NCI-H1436 (cell line): ENCODE data around the gene IPO9.

Experiments used
- DNase-seq: peaks from one replicate; lab custom pipeline; 2025; lab: John Stamatoyannopoulos, UW

The IPO9 gene

GRCh38 chr1:201828820-201829774 is at the start of gene IPO9:
TSS of gene IPO9 (plus strand) at chr1:201829157. CDS start at chr1:201829210, 53 bp downstream.
- peak; percentile 97 for DNase-seq

DNA sequence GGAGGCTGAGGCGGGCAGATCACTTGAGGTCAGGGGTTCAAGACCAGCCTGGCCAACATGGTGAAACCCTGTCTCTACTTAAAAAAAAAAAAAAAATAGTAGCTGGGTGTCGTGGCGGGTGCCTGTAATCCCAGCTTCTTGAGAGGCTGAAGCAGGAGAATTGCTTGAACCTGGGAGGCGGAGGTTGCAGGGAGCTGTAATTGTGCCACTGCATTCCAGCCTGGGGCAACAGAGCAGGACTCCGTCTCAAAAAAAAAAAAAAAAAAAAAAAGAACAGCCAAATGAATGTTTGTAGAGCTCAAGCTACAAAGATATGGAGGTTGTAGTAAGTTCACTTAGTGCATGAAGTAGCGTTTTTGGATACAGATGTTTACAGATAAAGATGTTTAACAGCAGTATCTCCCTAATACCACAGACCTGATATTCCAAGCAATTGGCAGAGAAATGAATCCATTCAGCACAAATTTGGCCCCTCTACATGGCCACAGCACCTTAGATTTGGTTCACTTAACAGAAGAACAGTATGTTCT is 49.5 kb upstream of the IPO9 start:
- DNase-seq: no peak

GRCh38 chr1:201780952-201781351 is 48.0 kb upstream of the IPO9 start:
- no peak for DNase-seq

GRCh38 chr1:201781437-201781836 is 47.5 kb upstream of the IPO9 start:
- DNase-seq: no peak

GRCh38 chr1:201782353-201782752 is 46.6 kb upstream of the IPO9 start:
- no peak for DNase-seq

GRCh38 chr1:201783058-201783457 is 45.9 kb upstream of the IPO9 start:
- DNase-seq: peak; percentile 10

DNA sequence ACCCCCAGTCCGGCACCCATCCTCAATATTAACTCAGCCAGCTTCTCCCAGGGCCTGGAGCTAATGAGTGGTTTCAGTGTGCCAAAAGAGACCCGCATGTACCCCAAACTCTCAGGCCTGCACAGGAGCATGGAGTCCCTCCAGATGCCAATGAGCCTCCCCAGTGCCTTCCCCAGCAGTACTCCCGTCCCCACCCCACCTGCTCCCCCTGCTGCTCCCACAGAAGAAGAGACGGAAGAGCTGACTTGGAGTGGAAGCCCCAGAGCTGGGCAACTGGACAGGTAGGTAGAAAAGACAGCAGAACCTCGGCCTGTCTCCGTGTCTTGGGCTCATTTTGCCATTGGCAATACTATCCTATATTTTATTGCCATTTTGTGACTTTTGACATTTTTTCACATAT is 45.4 kb upstream of the IPO9 start:
- no peak for DNase-seq

DNA sequence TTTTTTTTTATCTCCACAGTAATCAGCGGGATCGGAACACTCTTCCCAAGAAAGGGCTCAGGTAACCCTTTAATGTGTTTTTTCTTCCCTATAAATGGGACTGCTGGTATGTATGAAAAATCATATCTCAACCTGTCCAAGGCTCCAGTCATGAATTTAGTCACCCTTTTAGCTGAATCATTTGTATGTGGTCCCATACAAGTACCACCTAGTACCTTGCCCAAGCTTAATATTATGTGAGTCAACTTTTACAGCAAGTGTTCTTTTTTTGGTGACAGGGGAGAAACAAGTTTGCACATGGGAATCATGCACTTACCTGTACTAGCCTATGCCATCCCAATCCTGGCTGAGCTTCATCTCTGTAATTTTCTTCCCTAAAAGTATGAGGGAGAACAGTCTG is 43.7 kb upstream of the IPO9 start:
- DNase-seq: no peak

DNA sequence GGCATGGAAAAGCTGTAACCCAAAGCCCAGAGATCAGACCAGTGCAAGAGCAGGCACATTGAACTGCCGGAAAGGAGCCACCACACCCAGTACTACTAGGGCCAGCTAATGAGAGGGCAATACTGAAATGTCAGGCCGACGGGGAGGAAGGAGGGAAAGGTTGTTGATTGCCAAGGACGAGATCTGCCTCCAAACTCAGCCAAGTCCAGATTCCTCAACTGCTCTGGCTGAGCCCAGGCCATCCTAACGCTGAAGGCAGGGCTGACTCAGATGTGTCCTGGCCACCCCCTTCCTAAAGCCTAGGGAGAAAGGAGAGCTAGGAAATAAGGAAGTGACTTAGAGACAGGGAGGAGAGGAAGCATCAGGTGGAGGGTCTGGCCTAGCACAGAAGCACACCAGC is 42.1 kb upstream of the IPO9 start:
- no peak for DNase-seq

DNA sequence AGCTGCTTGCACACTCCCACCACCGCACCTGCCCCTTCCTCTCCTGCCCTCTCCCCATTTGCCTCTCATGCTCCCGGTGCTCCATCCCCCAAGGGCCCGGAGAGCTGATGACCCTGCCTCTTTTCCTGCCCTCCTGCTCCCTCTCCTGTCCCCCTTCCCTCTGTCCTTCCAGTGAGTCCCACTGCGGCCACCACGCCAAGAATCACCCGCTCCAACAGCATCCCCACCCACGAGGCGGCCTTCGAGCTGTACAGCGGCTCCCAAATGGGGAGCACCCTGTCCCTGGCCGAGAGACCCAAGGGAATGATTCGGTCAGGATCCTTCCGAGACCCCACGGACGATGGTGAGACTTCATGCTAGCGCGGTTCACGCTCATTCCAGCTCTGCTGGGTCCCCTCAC is 40.7 kb upstream of the IPO9 start:
- no peak for DNase-seq

- DNase-seq: no peak
Measured at GRCh38 chr1:201789245-201789644, 39.7 kb upstream of the IPO9 start.

- no peak for DNase-seq
Measured at GRCh38 chr1:201790261-201790660, 38.7 kb upstream of the IPO9 start.

GRCh38 chr1:201791051-201791778 is 37.7 kb upstream of the IPO9 start:
- DNase-seq: peak; percentile 15

- DNase-seq: no peak
Measured at GRCh38 chr1:201791779-201792173, 37.2 kb upstream of the IPO9 start.

GRCh38 chr1:201792534-201793305 is 36.2 kb upstream of the IPO9 start:
- peak; percentile 74 for DNase-seq

- no peak for DNase-seq
Measured at GRCh38 chr1:201793306-201793925, 35.5 kb upstream of the IPO9 start.

- peak; percentile 15 for DNase-seq
Measured at GRCh38 chr1:201795066-201795465, 33.9 kb upstream of the IPO9 start.

- DNase-seq: no peak
Measured at GRCh38 chr1:201800246-201800645, 28.7 kb upstream of the IPO9 start.

DNA sequence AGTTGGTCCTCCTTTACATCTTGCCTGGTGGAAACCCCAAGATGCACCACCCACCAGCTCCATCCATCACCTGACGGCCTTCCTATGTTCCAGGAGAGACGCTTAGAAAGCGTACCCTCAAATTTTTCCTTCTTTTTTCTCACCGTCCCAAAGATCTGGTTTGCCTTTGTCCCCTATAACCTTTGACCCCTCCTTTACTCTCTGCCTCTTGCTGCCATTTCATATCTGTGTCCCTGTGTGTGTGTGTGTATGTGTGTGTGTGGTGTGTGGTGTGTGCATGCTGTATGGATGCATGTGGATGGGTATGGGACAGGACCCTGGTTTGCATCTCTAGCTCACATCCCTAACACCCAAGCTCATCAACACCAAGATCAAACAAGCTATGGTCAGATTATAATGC is 22.2 kb upstream of the IPO9 start:
- DNase-seq: no peak

GRCh38 chr1:201807958-201808632 is 20.9 kb upstream of the IPO9 start:
- no peak for DNase-seq

DNA sequence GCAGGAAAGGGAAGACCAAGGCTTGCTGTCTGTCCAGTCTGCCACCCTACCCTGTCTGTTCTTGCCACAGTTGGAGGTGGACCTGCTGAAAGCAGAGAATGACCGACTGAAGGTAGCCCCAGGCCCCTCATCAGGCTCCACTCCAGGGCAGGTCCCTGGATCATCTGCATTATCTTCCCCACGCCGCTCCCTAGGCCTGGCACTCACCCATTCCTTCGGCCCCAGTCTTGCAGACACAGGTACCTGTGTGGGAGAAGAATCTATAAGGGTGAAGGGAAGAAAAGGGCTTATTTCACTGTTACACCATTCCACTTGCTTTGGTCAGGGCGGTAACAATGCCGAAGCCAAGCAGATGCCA is 20.3 kb upstream of the IPO9 start:
- DNase-seq: no peak
